DMS79 treated with DMSO at 0.1 percent for 48 hours (cell line): Measurements from ENCODE around the gene LRP5.
"Not testable (repeated sequence)": the region's sequence is repeated elsewhere in the genome, so short reads cannot be mapped to it uniquely, and the experiment has no call there.

Source experiments
- DNase-seq: peaks from one replicate; lab custom pipeline; 2025; lab: John Stamatoyannopoulos, UW

LRP5 gene

GRCh38 chr11:68423481-68423880, 111.1 kb downstream of the LRP5 start:
- DNase-seq = no peak

GRCh38 chr11:68424101-68424632, 111.8 kb downstream of the LRP5 start:
- no peak for DNase-seq

GRCh38 chr11:68424981-68425865, 112.8 kb downstream of the LRP5 start:
- no peak for DNase-seq

GRCh38 chr11:68425866-68426380, 113.5 kb downstream of the LRP5 start:
- no peak for DNase-seq

- DNase-seq = no peak
These were observed 117.3 kb downstream of the LRP5 start for GRCh38 chr11:68429661-68430060.

GRCh38 chr11:68430384-68430783, 118.0 kb downstream of the LRP5 start:
- no peak for DNase-seq

GRCh38 chr11:68430801-68431200, 118.4 kb downstream of the LRP5 start:
- peak; percentile 2 for DNase-seq

- no peak for DNase-seq
These were observed 119.7 kb downstream of the LRP5 start for GRCh38 chr11:68431984-68432645.

GRCh38 chr11:68432874-68433273, 120.5 kb downstream of the LRP5 start:
- no peak for DNase-seq

- no peak for DNase-seq
These were observed 121.2 kb downstream of the LRP5 start for GRCh38 chr11:68433541-68433940.

GRCh38 chr11:68434159-68434558, 121.8 kb downstream of the LRP5 start:
- not testable (repeated sequence) for DNase-seq

GRCh38 chr11:68436162-68436888, 123.9 kb downstream of the LRP5 start:
- no peak for DNase-seq

- no peak for DNase-seq
These were observed 124.9 kb downstream of the LRP5 start for GRCh38 chr11:68436985-68437926.

- DNase-seq = no peak
These were observed 125.7 kb downstream of the LRP5 start for GRCh38 chr11:68437927-68438657.

- DNase-seq = no peak
These were observed 126.4 kb downstream of the LRP5 start for GRCh38 chr11:68438658-68439259.

- DNase-seq = no peak
These were observed 127.1 kb downstream of the LRP5 start for GRCh38 chr11:68439355-68440065.

GRCh38 chr11:68440224-68440623, 127.8 kb downstream of the LRP5 start:
- DNase-seq = no peak

GRCh38 chr11:68441466-68442230, 129.3 kb downstream of the LRP5 start:
- peak; percentile 16 for DNase-seq
